Hematopoietic multipotent progenitor cell treated with erythropoietin and hydrocortisone succinate and interleukin-3 and kit ligand, for 15 days (in vitro differentiated cells): Measurements from ENCODE around the gene HBP1.
"Not testable (repeated sequence)": the region's sequence is repeated elsewhere in the genome, so short reads cannot be mapped to it uniquely, and the experiment has no call there.

ENCODE experiments used
- DNase-seq: peaks from one replicate; pipeline ENCODE4 v3.0.0-alpha.2; 2015; ENCODE audit warnings: low spot score

Gene HBP1

GRCh38 chr7:107230334-107230733, 61.5 kb downstream of the HBP1 start:
- no peak for DNase-seq

- no peak for DNase-seq
Observed at GRCh38 chr7:107232568-107233090, 63.8 kb downstream of the HBP1 start.

- DNase-seq: no peak
Observed at GRCh38 chr7:107233174-107233573, 64.4 kb downstream of the HBP1 start.

GRCh38 chr7:107233981-107234380, 65.2 kb downstream of the HBP1 start:
- DNase-seq: no peak

- DNase-seq: no peak
Observed at GRCh38 chr7:107234436-107234835, 65.6 kb downstream of the HBP1 start.

- no peak for DNase-seq
Observed at GRCh38 chr7:107236862-107237261, 68.1 kb downstream of the HBP1 start.

- DNase-seq: no peak
Observed at GRCh38 chr7:107237451-107237850, 68.6 kb downstream of the HBP1 start.

GRCh38 chr7:107242267-107242666, 73.5 kb downstream of the HBP1 start:
- no peak for DNase-seq

GRCh38 chr7:107244613-107245012, 75.8 kb downstream of the HBP1 start:
- no peak for DNase-seq

- DNase-seq: not testable (repeated sequence)
Observed at GRCh38 chr7:107246836-107247235, 78.0 kb downstream of the HBP1 start.

GRCh38 chr7:107248551-107249316, 79.9 kb downstream of the HBP1 start:
- no peak for DNase-seq

- no peak for DNase-seq
Observed at GRCh38 chr7:107251963-107252362, 83.2 kb downstream of the HBP1 start.
